ENCODE results near the gene COX20.

DNA sequence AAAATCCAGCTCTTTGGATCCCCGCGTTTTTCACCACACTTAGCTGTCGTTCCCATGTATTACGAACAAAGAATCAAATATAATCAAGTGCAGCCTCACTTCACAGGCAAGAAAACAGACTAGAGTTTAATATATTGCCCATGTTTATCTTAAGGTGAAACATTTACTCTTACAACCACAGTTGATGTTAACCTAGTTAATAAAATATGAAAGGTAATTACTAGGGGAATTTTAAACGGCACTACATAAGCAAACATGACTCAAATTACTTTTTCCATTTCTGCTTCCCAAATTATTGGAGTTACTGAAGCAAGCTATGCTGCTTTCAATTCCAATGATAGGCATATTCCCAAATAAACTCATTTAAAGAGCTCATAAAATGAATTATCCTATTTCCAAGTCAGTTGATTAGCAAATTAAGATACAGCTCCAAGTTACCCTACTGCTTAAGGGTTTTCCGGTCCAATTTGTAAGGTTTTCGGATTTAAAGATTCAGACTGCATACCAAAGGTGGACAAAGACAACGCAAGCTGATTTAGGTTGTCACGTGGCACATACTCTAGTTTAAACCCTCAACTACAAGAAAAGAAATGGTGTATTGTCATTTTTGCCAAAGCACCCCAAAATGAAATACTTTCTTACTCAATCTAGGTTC lies 5.9 kb downstream of the COX20 start:
- TF ChIP-seq, protein P1, sequence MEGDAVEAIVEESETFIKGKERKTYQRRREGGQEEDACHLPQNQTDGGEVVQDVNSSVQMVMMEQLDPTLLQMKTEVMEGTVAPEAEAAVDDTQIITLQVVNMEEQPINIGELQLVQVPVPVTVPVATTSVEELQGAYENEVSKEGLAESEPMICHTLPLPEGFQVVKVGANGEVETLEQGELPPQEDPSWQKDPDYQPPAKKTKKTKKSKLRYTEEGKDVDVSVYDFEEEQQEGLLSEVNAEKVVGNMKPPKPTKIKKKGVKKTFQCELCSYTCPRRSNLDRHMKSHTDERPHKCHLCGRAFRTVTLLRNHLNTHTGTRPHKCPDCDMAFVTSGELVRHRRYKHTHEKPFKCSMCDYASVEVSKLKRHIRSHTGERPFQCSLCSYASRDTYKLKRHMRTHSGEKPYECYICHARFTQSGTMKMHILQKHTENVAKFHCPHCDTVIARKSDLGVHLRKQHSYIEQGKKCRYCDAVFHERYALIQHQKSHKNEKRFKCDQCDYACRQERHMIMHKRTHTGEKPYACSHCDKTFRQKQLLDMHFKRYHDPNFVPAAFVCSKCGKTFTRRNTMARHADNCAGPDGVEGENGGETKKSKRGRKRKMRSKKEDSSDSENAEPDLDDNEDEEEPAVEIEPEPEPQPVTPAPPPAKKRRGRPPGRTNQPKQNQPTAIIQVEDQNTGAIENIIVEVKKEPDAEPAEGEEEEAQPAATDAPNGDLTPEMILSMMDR (IDR thresholded peaks at IDR 0.05), result no peak
- TF ChIP-seq POLR2A (IDR thresholded peaks at IDR 0.05) (no peak), POLR2AphosphoS5 (IDR thresholded peaks at IDR 0.05) (no peak)

Data from gastroesophageal sphincter (tissue), 3 donors.